ENCODE data around the gene NEUROD6. TPM values are rescaled to one million over a fixed set of nuclear protein-coding genes. Genes with fewer than 3 reads are reported as not detected.

NEUROD6 gene
- total and polyA plus RNA-seq, 2 donors (not counting 1 experiment from before 2014, with no cell fraction given): not detected

DNA sequence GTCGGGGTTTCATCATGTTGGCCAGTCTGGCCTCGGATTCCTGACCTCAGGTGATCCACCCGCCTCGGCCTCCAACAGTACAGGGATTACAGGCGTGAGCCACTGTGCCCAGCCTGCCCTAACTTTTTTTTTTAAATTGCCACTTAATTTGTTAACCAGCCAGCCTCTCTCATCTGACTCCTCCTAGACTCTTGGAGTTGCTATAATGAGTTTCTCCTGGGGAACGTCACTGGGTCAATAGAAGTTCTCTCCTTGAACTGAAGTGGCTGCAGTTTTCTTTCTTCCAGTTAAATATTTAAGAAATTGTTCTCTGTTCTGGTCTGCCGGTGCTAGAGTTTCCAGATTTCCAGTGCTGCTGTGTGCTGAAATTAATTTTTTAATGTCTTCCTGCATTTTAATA, 27.6 kb downstream of the NEUROD6 start:
- Histone ChIP-seq H3K9me3 (ENCODE audit: control insufficient read depth, insufficient read depth, low read depth, low read length) (no peaks in the 10 kb centered on the region), H3K4me2 (ENCODE audit: extremely low read depth, insufficient read depth, low read length) (no peak overlapping the region), H2AFZ (ENCODE audit: low read length) (no peak overlapping the region), H3K36me3 (ENCODE audit: control insufficient read depth, insufficient read depth, low read length) (no peaks in the 10 kb centered on the region), H4K20me1 (ENCODE audit: control insufficient read depth, extremely low read depth, insufficient read depth, low read length) (no peaks in the 10 kb centered on the region), H3K4me1 (ENCODE audit: control insufficient read depth, extremely low read depth, insufficient read depth, low read length) (no peaks in the 10 kb centered on the region), H3K9ac (ENCODE audit: insufficient read depth, low read length) (no peak overlapping the region), H3K27ac (ENCODE audit: insufficient read depth, low read length) (no peak overlapping the region), H3K4me3 (replicated peaks in 1 of 4; ENCODE audit: control extremely low read depth in 1 of 4, insufficient read depth in 1 of 4, low read depth in 3 of 4, low read length in 4 of 4) (no peak overlapping the region), H3K27me3 (ENCODE audit: control insufficient read depth, insufficient read depth, low read length) (no peaks in the 10 kb centered on the region), H3K79me2 (ENCODE audit: control insufficient read depth, insufficient read depth, low read length) (no peaks in the 10 kb centered on the region)
- DNase-seq (ENCODE audit: low read depth in 2 of 2): no peak
- TF ChIP-seq CTCF (conservative IDR thresholded peaks at IDR 0.05 in 1 of 2, IDR thresholded peaks at IDR 0.05 in 1 of 2; ENCODE audit: low read depth in 1 of 2, low read length in 2 of 2): no peak
- no peak for TF ChIP-seq EZH2 (IDR thresholded peaks at IDR 0.05; ENCODE audit: low read length, missing control alignments)

DNA sequence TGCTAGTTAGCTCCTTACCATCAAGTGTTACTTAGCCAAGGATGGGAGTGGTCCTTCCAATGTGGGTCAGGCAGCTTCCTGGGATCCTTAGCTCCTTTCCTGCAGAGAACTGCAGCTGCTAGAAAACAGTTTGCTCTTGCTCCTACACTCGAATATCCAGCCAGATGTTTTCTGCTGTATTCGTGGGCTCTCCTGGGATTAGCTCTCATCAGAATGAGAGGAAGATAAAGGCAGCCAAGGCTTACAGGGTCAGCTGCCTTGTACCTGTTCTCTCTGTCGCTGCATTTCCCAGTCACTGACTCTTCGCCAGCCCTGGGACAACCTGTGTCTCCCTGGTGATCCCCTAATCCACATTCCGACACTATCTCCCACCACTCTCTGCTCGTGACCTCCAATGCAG, 29.0 kb downstream of the NEUROD6 start:
- TF ChIP-seq EZH2 (IDR thresholded peaks at IDR 0.05; ENCODE audit: low read length, missing control alignments) (no peak), CTCF (conservative IDR thresholded peaks at IDR 0.05 in 1 of 2, IDR thresholded peaks at IDR 0.05 in 1 of 2; ENCODE audit: low read depth in 1 of 2, low read length in 2 of 2) (no peak)
- Histone ChIP-seq H3K4me3 (replicated peaks in 1 of 4; ENCODE audit: control extremely low read depth in 1 of 4, insufficient read depth in 1 of 4, low read depth in 3 of 4, low read length in 4 of 4) (no peak overlapping the region), H3K9ac (ENCODE audit: insufficient read depth, low read length) (no peak overlapping the region), H3K4me2 (ENCODE audit: extremely low read depth, insufficient read depth, low read length) (no peak overlapping the region), H3K9me3 (ENCODE audit: control insufficient read depth, insufficient read depth, low read depth, low read length) (no peaks in the 10 kb centered on the region), H4K20me1 (ENCODE audit: control insufficient read depth, extremely low read depth, insufficient read depth, low read length) (no peaks in the 10 kb centered on the region), H3K36me3 (ENCODE audit: control insufficient read depth, insufficient read depth, low read length) (no peaks in the 10 kb centered on the region), H3K27me3 (ENCODE audit: control insufficient read depth, insufficient read depth, low read length) (no peaks in the 10 kb centered on the region), H3K79me2 (ENCODE audit: control insufficient read depth, insufficient read depth, low read length) (no peaks in the 10 kb centered on the region), H3K27ac (ENCODE audit: insufficient read depth, low read length) (no peak overlapping the region), H3K4me1 (ENCODE audit: control insufficient read depth, extremely low read depth, insufficient read depth, low read length) (no peaks in the 10 kb centered on the region), H2AFZ (ENCODE audit: low read length) (no peak overlapping the region)
- DNase-seq (ENCODE audit: low read depth in 2 of 2): no peak

GRCh38 chr7:31310321-31310935, 30.1 kb downstream of the NEUROD6 start:
- TF ChIP-seq CTCF (conservative IDR thresholded peaks at IDR 0.05 in 1 of 2, IDR thresholded peaks at IDR 0.05 in 1 of 2; ENCODE audit: low read depth in 1 of 2, low read length in 2 of 2) (no peak), EZH2 (IDR thresholded peaks at IDR 0.05; ENCODE audit: low read length, missing control alignments) (no peak)
- Histone ChIP-seq H3K36me3 (ENCODE audit: control insufficient read depth, insufficient read depth, low read length) (no peaks in the 10 kb centered on the region), H3K4me3 (replicated peaks in 1 of 4; ENCODE audit: control extremely low read depth in 1 of 4, insufficient read depth in 1 of 4, low read depth in 3 of 4, low read length in 4 of 4) (no peak overlapping the region), H3K79me2 (ENCODE audit: control insufficient read depth, insufficient read depth, low read length) (no peaks in the 10 kb centered on the region), H3K9ac (ENCODE audit: insufficient read depth, low read length) (no peak overlapping the region), H3K4me2 (ENCODE audit: extremely low read depth, insufficient read depth, low read length) (no peak overlapping the region), H2AFZ (ENCODE audit: low read length) (no peak overlapping the region), H3K27ac (ENCODE audit: insufficient read depth, low read length) (no peak overlapping the region), H3K9me3 (ENCODE audit: control insufficient read depth, insufficient read depth, low read depth, low read length) (no peaks in the 10 kb centered on the region), H3K27me3 (ENCODE audit: control insufficient read depth, insufficient read depth, low read length) (no peaks in the 10 kb centered on the region), H4K20me1 (ENCODE audit: control insufficient read depth, extremely low read depth, insufficient read depth, low read length) (no peaks in the 10 kb centered on the region), H3K4me1 (ENCODE audit: control insufficient read depth, extremely low read depth, insufficient read depth, low read length) (no peaks in the 10 kb centered on the region)
- DNase-seq (ENCODE audit: low read depth in 2 of 2): no peak
